Adrenal gland (tissue), 12 donors: ENCODE results near the gene GNPTG. TPM values are rescaled to one million over a fixed set of nuclear protein-coding genes. Genes with fewer than 3 reads are reported as not detected.

ENCODE experiments used
- DNase-seq, 7 donors: peaks; one replicate each; pipeline ENCODE4 v3.0.0-alpha.2; 2019 to 2020
- H3K27ac ChIP-seq, 5 donors: fragments of 200-600 bp; sonication (generic) in 4 of 5; 1 replicate in 3 of 5; 2 replicates in 2 of 5; pipeline versions ENCODE4 v1.5.1 to v1.8.0; 2016 to 2020; ENCODE audit warnings: mild to moderate bottlenecking in 1 of 5
- H3K27me3 ChIP-seq: fragments of 200-600 bp; 2 replicates; pipeline ENCODE4 v1.8.0; 2021
- H3K36me3 ChIP-seq, 2 donors: fragments of 200-600 bp; replicated peaks in 1 of 2; 1 replicate in 1 of 2; 2 replicates in 1 of 2; pipeline versions ENCODE4 v1.5.1 to v1.8.0; 2018 to 2022
- H3K4me1 ChIP-seq, 2 donors: fragments of 200-600 bp; replicated peaks in 1 of 2; 1 replicate in 1 of 2; 2 replicates in 1 of 2; pipeline versions ENCODE4 v1.5.1 to v1.8.0; 2018 to 2021
- H3K4me3 ChIP-seq, 4 donors: fragments of 200-600 bp; sonication (generic) in 3 of 4; one replicate each; pipeline ENCODE4 v1.5.1; 2016 to 2018
- H3K9me3 ChIP-seq, 3 donors: fragments of 200-600 bp; sonication (generic) in 1 of 3; replicated peaks in 1 of 3; 1 replicate in 2 of 3; 2 replicates in 1 of 3; pipeline versions ENCODE4 v1.5.1 to v1.8.0; 2016 to 2021
- CTCF ChIP-seq, 6 experiments: fragments of 450-650 bp in 4 of 6; fragments of 200-600 bp in 2 of 6; sonication (generic) in 1 of 6; IDR thresholded peaks; 1 replicate in 5 of 6; 2 replicates in 1 of 6; pipeline versions ENCODE4 v1.5.1 to v1.8.0; 2016 to 2021; ENCODE audit warnings: antibody characterized with exemption in 6 of 6, mild to moderate bottlenecking in 2 of 6, moderate library complexity in 1 of 6
- POLR2A ChIP-seq, 2 donors: fragments of 450-650 bp; IDR thresholded peaks; one replicate each; pipeline ENCODE4 v1.6.1; 2017; ENCODE audit warnings: antibody characterized with exemption in 2 of 2, mild to moderate bottlenecking in 2 of 2, moderate library complexity in 1 of 2
- WGBS, 4 donors: extraction: QIAGEN DNeasy Blood & Tissue Kit in 2 of 4; methylation state at CpG; one replicate each; pipeline versions ENCODE4 v1.1.5 to v1.1.7; 2013 to 2017; 5-methylcytosine and 5-hydroxymethylcytosine counted together
- intact Hi-C, 2 donors: fragments of 100-400 bp; cut with DNase I; formaldehyde crosslinking; loops; one replicate each; pipeline versions ENCODE4 v1.14.1 to v1.15.0; 2022 to 2023
- polyA plus RNA-seq, 3 donors: library from polyadenylated mRNA; stranded (reverse); fragments of 200-250 nt in 2 of 3; fragments of 350-450 nt in 1 of 3; fragmentation: Illumina TruSeq in 1 of 3; extraction: RNeasy Lipid Tissue Mini Kit (QIAGEN cat#74804) in 1 of 3; gene quantifications; one replicate each; pipeline ENCODE4 v1.2.3, GENCODE V29; 2013 to 2014
- total RNA-seq, 9 donors: library from RNA; depleted of rRNA in 4 of 9; stranded (reverse); fragments of >200 nt in 4 of 9; fragments of 120-200 nt in 1 of 9; fragmentation: NEBNext Ultra II Directional in 1 of 9; extraction: Animal tissue kit (Norgen Biotek cat#: 25700) in 1 of 9; gene quantifications; one replicate each; pipeline versions ENCODE4 v1.1.0 to v1.2.4, GENCODE V29; 2013 to 2023
- donor health status: healthy with polysubstance abuse.
- donor health status: Bipolar disorder and iron deficiency.
- donor health status: DM: yes; HTN: yes; CAD: no.
- donor health status: DM: no; HTN: no; CAD: no.
- donor health status: DM: no; HTN: no; CAD: no.
- donor health status: DM: yes; HTN: yes; CAD: no.

Gene GNPTG
- total and polyA plus RNA-seq, 12 donors = 95.9 to 659 (median 284) TPM

GRCh38 chr16:1354815-1355540 lies 3.2 kb downstream of the GNPTG start:
- Histone ChIP-seq H3K4me3 (no peak overlapping the region), H3K36me3 (peaks cover 0 to 4% of the 10 kb centered on the region in 2 donors), H3K27ac (peak overlapping the region; percentile 86 to 98 (median 95)), H3K27me3 (no peaks in the 10 kb centered on the region), H3K9me3 (no peaks in the 10 kb centered on the region), H3K4me1 (peaks cover 58 to 65% of the 10 kb centered on the region in 2 donors)
- intact Hi-C loops = loop anchor here in 1 of 2 donors (5.0 kb wide), 1 partner anchor 43 kb away; no protein-coding TSS in a partner anchor
- 85 to 86% (median 85%) methylated on average over 36 to 49 of the region's 49 CpGs for WGBS, 4 donors
- DNase-seq = no peak
- TF ChIP-seq CTCF (IDR thresholded peaks at IDR 0.05) (no peak), POLR2A (IDR thresholded peaks at IDR 0.05) (no peak)

GRCh38 chr16:1355591-1355990 lies 3.9 kb downstream of the GNPTG start:
- TF ChIP-seq POLR2A (IDR thresholded peaks at IDR 0.05) (no peak), CTCF (IDR thresholded peaks at IDR 0.05) (no peak)
- H3K36me3 ChIP-seq = peaks cover 0 to 2% of the 10 kb centered on the region in 2 donors
- H3K4me1 ChIP-seq = peaks cover 57 to 62% of the 10 kb centered on the region in 2 donors
- WGBS, 4 donors = 61 to 65% (median 61%) methylated on average over 9 to 15 of the region's 15 CpGs
- H3K4me3 ChIP-seq = peak overlapping the region in 1 of 4 donors; percentile 31
- intact Hi-C loops = no loop called here
- no peaks in the 10 kb centered on the region for H3K9me3 ChIP-seq
- no peaks in the 10 kb centered on the region for H3K27me3 ChIP-seq
- H3K27ac ChIP-seq = peak overlapping the region; percentile 86 to 98 (median 95)
- DNase-seq = no peak

- TF ChIP-seq POLR2A (IDR thresholded peaks at IDR 0.05) = no peak
- TF ChIP-seq CTCF (IDR thresholded peaks at IDR 0.05) = no peak
- H3K4me1 ChIP-seq = peaks cover 52 to 55% of the 10 kb centered on the region in 2 donors
- DNase-seq = peak in 4 of 7 donors; percentile 40 to 60 (median 60)
- 41 to 55% (median 51%) methylated on average over 12 to 33 of the region's 33 CpGs for WGBS, 4 donors
- H3K27ac ChIP-seq = peak overlapping the region; percentile 86 to 98 (median 95)
- H3K27me3 ChIP-seq = no peaks in the 10 kb centered on the region
- H3K36me3 ChIP-seq = peaks cover 0 to 7% of the 10 kb centered on the region in 2 donors
- intact Hi-C loops = no loop called here
- H3K4me3 ChIP-seq = peak overlapping the region in 1 of 4 donors; percentile 31
- no peaks in the 10 kb centered on the region for H3K9me3 ChIP-seq
Observed at GRCh38 chr16:1356061-1356900, 4.5 kb downstream of the GNPTG start.
